GM12878 (cell line): ENCODE measurements around the gene CCDC88C. TPM values are rescaled to one million over a fixed set of nuclear protein-coding genes. Genes with fewer than 3 reads are reported as not detected.

Source experiments
- ASH2L ChIP-seq: fragments of 300-600, 200-600 bp; sonication (generic); IDR thresholded peaks from 2 replicates; pipeline ENCODE4 v1.6.1; 2017; ENCODE audit warnings: low read depth, mild to moderate bottlenecking, borderline replicate concordance
- ATF2 ChIP-seq: IDR thresholded peaks from 2 replicates; pipeline ENCODE4 v1.6.1; 2012; ENCODE audit warnings: low read length, inconsistent platforms
- BCL11A ChIP-seq: IDR thresholded peaks from 2 replicates; pipeline ENCODE4 v1.6.1; 2011; ENCODE audit warnings: low read depth, low read length
- E2F8 ChIP-seq: fragments of 450-650 bp; IDR thresholded peaks from 2 replicates; pipeline ENCODE4 v1.6.1; 2018; ENCODE audit warnings: mild to moderate bottlenecking, low read depth, moderate library complexity; ENCODE audit not compliant: partially characterized antibody
- E4F1 ChIP-seq: fragments of 450-650 bp; IDR thresholded peaks from 2 replicates; pipeline ENCODE4 v1.6.1; 2018; ENCODE audit warnings: borderline replicate concordance, mild to moderate bottlenecking; ENCODE audit not compliant: partially characterized antibody
- FOXM1 ChIP-seq: IDR thresholded peaks from 2 replicates; pipeline ENCODE4 v1.6.1; 2012; ENCODE audit warnings: low read depth, mild to moderate bottlenecking, inconsistent platforms, low read length, moderate library complexity
- KAT2A ChIP-seq: conservative IDR thresholded peaks from 2 replicates; pipeline ENCODE4 v1.6.1; 2011; ENCODE audit warnings: low read depth, low read length; ENCODE audit not compliant: control insufficient read depth
- MYB ChIP-seq: fragments of 150-350 bp; IDR thresholded peaks from 2 replicates; pipeline ENCODE4 v1.6.1; 2014; ENCODE audit warnings: mild to moderate bottlenecking, low read depth, low read length, borderline replicate concordance
- POLR2AphosphoS5 ChIP-seq: IDR thresholded peaks from 2 replicates; pipeline ENCODE4 v1.6.1; 2011; ENCODE audit warnings: mild to moderate bottlenecking, low read length, inconsistent platforms
- REST ChIP-seq: IDR thresholded peaks from 2 replicates; pipeline ENCODE4 v1.6.1; 2012; ENCODE audit warnings: mild to moderate bottlenecking, low read depth, low read length
- RFX5 ChIP-seq: IDR thresholded peaks from 2 replicates; pipeline ENCODE4 v1.6.1; 2011; ENCODE audit warnings: low read depth, low read length, improper control_type of control experiment
- SRF ChIP-seq, 2 experiments: IDR thresholded peaks; 2 replicates each; pipeline ENCODE4 v1.6.1; 2011; ENCODE audit warnings: low read depth in 2 of 2, low read length in 2 of 2, mild to moderate bottlenecking in 1 of 2, moderate library complexity in 1 of 2
- ZNF207 ChIP-seq: fragments of 450-650 bp; IDR thresholded peaks from 2 replicates; pipeline ENCODE4 v1.6.1; 2014; ENCODE audit warnings: antibody characterized with exemption, mild to moderate bottlenecking, borderline replicate concordance
- ZNF24 ChIP-seq: fragments of 450-650 bp; IDR thresholded peaks from 2 replicates; pipeline ENCODE4 v1.6.1; 2017; ENCODE audit warnings: antibody characterized with exemption, mild to moderate bottlenecking
- ZNF384 ChIP-seq: IDR thresholded peaks from 2 replicates; pipeline ENCODE4 v1.6.1; 2012; ENCODE audit warnings: low read depth, mild to moderate bottlenecking, low read length, improper control_type of control experiment, borderline replicate concordance
- polyA plus RNA-seq, 11 experiments: library from polyadenylated mRNA; depleted of rRNA in 4 of 11; unstranded in 6 of 11; stranded (reverse) in 5 of 11; fragments of >200 nt; fragmentation: Nextera tagmentation in 4 of 11; fragmentation: Illumina TruSeq in 1 of 11; extraction: Ambion mirVana in 4 of 11; extraction: Trizol in 1 of 11; gene quantifications; 1 replicate in 1 of 11; 2 replicates in 10 of 11; pipeline versions ENCODE4 v1.2.1 to v1.2.3, GENCODE V29; 2011 to 2016; ENCODE audit warnings: inconsistent platforms in 2 of 11, missing spikeins in 2 of 11, low read depth in 1 of 11
- total RNA-seq, 4 experiments: library from RNA; depleted of rRNA in 3 of 4; stranded (reverse); fragments of >200 nt in 3 of 4; fragmentation: Illumina TruSeq in 1 of 4; extraction: Trizol in 1 of 4; gene quantifications; 2 replicates each; pipeline versions ENCODE4 v1.2.1 to v1.2.3, GENCODE V29; 2013 to 2021

Gene CCDC88C
- total and polyA plus RNA-seq, 10 of the 15 experiments (the other 5 are each of a cell fraction or from before 2014, with no cell fraction given), result 4.0 to 79.6 (median 36.6) TPM

GRCh38 chr14:91396959-91397815 lies 20.4 kb downstream of the CCDC88C start (continued):
- TF ChIP-seq E4F1, result no peak
- TF ChIP-seq SRF (IDR thresholded peaks at IDR 0.05; ENCODE audit: low read depth in 2 of 2, low read length in 2 of 2), result no peak
- no peak for TF ChIP-seq RFX5
- TF ChIP-seq KAT2A, result no peak
- TF ChIP-seq POLR2AphosphoS5, result peak; percentile 41; the same call in 1 of the 2 replicates
- TF ChIP-seq REST, result no peak
- TF ChIP-seq ATF2, result no peak
- peak; percentile 22; the same call in 1 of the 2 replicates for TF ChIP-seq BCL11A
- no peak for TF ChIP-seq FOXM1
- TF ChIP-seq ZNF207, result no peak
- no peak for TF ChIP-seq ZNF384
- TF ChIP-seq MYB, result no peak
- no peak for TF ChIP-seq ZNF24
- TF ChIP-seq E2F8, result no peak
- no peak for TF ChIP-seq ASH2L
